Measurements from ENCODE around the gene ASIC4.

The ASIC4 gene, protein sequence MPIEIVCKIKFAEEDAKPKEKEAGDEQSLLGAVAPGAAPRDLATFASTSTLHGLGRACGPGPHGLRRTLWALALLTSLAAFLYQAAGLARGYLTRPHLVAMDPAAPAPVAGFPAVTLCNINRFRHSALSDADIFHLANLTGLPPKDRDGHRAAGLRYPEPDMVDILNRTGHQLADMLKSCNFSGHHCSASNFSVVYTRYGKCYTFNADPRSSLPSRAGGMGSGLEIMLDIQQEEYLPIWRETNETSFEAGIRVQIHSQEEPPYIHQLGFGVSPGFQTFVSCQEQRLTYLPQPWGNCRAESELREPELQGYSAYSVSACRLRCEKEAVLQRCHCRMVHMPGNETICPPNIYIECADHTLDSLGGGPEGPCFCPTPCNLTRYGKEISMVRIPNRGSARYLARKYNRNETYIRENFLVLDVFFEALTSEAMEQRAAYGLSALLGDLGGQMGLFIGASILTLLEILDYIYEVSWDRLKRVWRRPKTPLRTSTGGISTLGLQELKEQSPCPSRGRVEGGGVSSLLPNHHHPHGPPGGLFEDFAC

DNA sequence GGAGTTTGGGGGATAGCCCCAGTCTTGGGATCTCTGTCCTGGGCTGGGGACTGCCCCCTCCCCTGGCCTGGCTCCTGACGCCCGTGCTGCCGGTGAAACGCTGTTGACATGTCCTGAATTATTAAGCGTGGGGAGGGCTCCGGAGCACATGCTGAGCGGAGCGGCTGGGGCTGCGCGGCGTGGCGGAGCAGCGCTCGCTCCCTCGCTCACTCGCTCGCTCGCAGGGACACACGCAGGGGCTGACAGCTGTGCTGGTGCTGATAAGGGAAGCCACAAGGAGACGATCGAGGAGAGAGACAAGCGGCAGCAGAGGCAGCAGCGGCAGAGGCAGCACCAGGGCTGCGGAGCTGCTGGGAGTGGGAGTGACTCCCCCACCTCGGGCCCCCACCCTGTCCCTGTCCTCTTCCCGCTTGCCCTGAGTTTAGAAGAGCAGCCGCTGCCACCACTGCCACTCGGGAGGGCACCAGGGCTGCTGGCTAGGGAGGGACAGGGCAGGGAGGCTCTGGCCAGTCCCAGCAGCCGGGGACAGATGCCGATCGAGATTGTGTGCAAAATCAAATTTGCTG lies at the start of gene ASIC4:
Gene ASIC4, plus strand, starts transcription at position 287 of the 566 bp plus-strand sequence. Its CDS starts 243 bp downstream, at position 530.
- H3K4me3 ChIP-seq (replicated peaks in 1 of 2; ENCODE audit: low read depth in 2 of 2, low read length in 2 of 2): no peak within 1 kb of the TSS
- DNase-seq (ENCODE audit: low read depth in 2 of 2): no peak
- TF ChIP-seq, protein P1, sequence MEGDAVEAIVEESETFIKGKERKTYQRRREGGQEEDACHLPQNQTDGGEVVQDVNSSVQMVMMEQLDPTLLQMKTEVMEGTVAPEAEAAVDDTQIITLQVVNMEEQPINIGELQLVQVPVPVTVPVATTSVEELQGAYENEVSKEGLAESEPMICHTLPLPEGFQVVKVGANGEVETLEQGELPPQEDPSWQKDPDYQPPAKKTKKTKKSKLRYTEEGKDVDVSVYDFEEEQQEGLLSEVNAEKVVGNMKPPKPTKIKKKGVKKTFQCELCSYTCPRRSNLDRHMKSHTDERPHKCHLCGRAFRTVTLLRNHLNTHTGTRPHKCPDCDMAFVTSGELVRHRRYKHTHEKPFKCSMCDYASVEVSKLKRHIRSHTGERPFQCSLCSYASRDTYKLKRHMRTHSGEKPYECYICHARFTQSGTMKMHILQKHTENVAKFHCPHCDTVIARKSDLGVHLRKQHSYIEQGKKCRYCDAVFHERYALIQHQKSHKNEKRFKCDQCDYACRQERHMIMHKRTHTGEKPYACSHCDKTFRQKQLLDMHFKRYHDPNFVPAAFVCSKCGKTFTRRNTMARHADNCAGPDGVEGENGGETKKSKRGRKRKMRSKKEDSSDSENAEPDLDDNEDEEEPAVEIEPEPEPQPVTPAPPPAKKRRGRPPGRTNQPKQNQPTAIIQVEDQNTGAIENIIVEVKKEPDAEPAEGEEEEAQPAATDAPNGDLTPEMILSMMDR (IDR thresholded peaks at IDR 0.05; ENCODE audit: low read depth, low read length): no peak

DNA sequence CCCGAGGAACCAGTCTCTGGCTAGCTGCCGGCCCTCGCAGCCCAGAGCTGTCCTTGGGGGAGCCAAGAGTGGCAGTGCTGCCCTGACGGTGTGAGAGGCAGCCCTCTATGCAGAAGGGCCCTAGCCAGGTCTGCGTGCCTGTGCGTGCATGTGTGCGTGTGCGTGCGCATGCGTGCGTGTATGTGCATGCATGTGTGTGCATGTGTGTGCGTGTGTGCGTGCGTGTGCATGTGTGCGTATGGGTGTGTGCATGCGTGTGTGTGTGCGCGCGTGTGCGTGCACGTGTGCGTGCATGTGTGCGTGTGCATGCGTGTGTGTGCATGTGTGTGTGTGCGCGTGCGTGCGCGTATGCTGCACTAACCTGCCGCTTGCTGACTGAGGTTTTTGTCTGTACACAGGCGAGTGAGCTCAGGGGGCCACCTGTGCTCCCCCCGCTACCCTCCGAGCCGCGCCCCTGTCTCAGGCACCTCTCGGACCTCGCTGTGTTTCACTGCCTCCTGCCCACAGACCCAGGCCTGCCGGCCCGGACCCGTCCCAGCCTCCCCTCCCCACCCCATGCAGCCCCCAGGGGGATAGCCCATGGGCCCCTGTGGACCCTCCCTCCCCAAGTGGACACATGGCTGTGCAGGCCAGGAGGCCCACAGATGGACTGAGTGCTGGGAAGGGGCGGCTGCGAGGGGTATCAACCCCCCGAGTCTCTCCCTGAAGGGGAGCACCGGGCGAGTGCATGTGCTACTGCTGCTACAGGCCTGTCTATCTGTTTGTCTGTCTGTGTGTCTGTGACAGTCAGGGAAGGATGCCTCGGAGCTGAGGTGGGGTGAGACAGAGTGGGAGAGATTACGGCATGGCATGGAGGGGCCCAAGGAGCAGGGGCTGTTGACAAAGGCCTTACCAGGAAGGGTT lies 48.4 kb upstream of the ASIC4 start:
- no peak overlapping the region for H3K4me3 ChIP-seq (replicated peaks in 1 of 2; ENCODE audit: low read depth in 2 of 2, low read length in 2 of 2)
- TF ChIP-seq, protein P1 (IDR thresholded peaks at IDR 0.05; ENCODE audit: low read depth, low read length): no peak
- DNase-seq (ENCODE audit: low read depth in 2 of 2): no peak

DNA sequence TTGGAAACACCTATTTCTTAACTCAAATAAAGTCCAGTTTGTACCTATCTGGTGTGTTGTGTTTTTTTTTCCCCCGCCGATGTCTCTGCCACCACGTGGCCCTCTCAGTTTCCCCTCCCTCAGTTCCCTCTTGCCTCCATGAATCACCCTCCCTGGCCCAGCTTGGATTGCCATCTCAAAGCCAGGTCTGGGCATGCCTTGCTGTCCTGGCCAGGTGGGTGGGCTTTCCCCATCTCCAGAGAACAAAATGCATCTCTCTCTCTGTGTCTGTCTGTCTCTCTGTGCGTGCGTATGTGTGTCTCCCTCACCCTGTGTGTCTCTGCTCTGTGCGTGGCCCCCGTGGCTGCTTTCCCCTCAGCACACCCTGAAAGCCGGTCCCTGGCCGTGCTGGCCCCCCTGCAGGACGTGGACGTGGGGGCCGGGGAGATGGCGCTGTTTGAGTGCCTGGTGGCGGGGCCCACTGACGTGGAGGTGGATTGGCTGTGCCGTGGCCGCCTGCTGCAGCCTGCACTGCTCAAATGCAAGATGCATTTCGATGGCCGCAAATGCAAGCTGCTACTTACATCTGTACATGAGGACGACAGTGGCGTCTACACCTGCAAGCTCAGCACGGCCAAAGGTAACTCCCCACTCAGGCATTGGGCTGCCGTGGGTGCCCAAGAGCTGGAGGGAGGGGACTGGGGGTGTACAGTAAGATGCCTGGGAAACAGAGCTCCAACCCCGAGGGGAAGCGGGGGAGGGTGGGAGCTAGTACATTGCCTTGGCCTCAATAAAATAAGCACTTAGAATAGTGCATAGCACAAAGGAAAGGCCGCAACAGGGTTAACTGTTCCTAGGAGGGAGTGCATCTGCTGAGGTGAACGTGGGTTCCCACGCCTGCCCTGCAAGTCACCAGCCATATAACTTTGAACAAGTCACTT lies 47.2 kb upstream of the ASIC4 start:
- TF ChIP-seq, protein P1 (IDR thresholded peaks at IDR 0.05; ENCODE audit: low read depth, low read length): no peak
- DNase-seq (ENCODE audit: low read depth in 2 of 2): no peak
- H3K4me3 ChIP-seq (replicated peaks in 1 of 2; ENCODE audit: low read depth in 2 of 2, low read length in 2 of 2): no peak overlapping the region

DNA sequence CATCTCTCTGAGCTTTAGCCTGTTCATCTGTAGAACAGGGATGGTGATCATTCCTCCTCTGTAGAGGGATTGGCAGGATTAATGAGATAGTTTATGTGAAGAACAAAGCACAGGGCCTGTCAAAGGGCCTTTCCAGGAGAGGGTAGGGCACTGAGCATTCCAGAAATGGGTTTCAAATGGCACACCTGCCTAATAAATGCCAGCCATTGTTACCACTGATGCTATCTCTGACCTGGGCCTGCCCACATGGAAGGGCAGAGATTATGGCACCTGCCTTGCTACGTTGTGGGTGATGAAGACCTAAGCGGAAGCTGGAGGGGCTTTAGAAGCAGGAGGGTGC lies 46.6 kb upstream of the ASIC4 start:
- no peak overlapping the region for H3K4me3 ChIP-seq (replicated peaks in 1 of 2; ENCODE audit: low read depth in 2 of 2, low read length in 2 of 2)
- TF ChIP-seq, protein P1 (IDR thresholded peaks at IDR 0.05; ENCODE audit: low read depth, low read length): no peak

DNA sequence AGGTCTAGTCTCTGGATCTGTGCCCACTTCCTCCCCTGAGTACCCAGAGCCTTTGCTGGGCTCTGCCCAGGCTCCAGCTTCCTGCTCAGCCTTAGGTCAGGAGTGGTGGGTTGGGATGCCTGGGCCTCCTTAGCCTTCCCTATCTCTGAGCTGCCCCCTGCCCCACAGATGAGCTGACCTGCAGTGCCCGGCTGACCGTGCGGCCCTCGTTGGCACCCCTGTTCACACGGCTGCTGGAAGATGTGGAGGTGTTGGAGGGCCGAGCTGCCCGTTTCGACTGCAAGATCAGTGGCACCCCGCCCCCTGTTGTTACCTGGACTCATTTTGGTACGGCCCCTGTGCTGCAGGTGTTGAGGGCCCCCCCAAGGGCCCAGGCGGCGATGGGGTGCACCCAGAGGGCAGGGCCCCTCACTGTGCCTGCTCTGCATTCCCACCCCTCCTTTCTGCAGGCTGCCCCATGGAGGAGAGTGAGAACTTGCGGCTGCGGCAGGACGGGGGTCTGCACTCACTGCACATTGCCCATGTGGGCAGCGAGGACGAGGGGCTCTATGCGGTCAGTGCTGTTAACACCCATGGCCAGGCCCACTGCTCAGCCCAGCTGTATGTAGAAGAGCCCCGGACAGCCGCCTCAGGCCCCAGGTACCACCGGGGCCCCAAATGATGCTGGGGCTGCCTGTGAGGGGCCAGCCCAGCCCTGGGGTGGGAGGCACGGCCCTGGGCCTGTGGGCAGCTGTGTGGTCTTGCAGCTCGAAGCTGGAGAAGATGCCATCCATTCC lies 45.7 kb upstream of the ASIC4 start:
- no peak for DNase-seq (ENCODE audit: low read depth in 2 of 2)
- no peak overlapping the region for H3K4me3 ChIP-seq (replicated peaks in 1 of 2; ENCODE audit: low read depth in 2 of 2, low read length in 2 of 2)
- TF ChIP-seq, protein P1 (IDR thresholded peaks at IDR 0.05; ENCODE audit: low read depth, low read length): no peak

More for the DNA sequence above, 46.6 kb upstream of the ASIC4 start:
- no peak for DNase-seq (ENCODE audit: low read depth in 2 of 2)

All from cardiac fibroblast (primary cell).